GM12873 (cell line): ENCODE results near the gene CD9.

Experiments
- TF ChIP-seq, protein P1 (sequence below): IDR thresholded peaks from 2 replicates; pipeline ENCODE4 v1.5.1; 2012; ENCODE audit warnings: low read depth, mild to moderate bottlenecking, moderate library complexity, low read length, control low read depth; ENCODE audit not compliant: insufficient read depth; ENCODE audit errors: missing control alignments

The CD9 gene

DNA sequence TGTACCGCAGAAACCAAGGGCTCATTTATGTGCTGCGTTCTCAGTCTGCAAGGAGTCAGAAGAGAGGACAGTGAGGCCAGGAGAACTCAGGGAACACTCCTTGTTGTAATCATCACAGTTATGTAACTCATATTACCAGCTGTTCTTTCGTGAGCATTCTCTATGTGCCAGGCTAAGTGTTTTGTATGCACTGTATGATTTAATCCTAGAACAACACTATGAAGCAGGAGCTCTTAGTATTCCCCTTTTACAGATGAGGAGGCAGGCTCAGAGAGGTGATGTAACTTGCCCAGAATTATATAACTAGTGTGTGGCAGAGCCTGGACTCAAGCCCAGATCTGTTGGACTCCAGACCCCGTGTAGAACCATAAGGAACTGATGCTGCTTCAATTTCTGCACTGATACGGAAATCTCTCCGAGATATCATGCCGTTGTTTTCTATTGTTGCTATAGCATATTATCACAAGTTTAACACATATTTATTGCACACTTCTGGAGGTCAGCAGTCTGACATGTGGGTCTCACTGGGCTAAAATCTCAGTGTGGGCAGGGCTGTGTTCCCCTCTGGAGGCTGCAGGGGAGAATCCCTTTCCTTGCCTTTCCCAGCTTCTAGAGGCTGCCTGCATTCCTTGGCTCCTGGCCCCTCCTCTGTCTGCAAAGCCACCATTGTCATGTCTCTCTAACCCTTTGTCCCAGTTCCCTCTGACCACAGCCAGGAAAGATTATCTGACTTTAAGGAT lies 16.3 kb upstream of the CD9 start:
- TF ChIP-seq, protein P1, sequence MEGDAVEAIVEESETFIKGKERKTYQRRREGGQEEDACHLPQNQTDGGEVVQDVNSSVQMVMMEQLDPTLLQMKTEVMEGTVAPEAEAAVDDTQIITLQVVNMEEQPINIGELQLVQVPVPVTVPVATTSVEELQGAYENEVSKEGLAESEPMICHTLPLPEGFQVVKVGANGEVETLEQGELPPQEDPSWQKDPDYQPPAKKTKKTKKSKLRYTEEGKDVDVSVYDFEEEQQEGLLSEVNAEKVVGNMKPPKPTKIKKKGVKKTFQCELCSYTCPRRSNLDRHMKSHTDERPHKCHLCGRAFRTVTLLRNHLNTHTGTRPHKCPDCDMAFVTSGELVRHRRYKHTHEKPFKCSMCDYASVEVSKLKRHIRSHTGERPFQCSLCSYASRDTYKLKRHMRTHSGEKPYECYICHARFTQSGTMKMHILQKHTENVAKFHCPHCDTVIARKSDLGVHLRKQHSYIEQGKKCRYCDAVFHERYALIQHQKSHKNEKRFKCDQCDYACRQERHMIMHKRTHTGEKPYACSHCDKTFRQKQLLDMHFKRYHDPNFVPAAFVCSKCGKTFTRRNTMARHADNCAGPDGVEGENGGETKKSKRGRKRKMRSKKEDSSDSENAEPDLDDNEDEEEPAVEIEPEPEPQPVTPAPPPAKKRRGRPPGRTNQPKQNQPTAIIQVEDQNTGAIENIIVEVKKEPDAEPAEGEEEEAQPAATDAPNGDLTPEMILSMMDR = no peak

DNA sequence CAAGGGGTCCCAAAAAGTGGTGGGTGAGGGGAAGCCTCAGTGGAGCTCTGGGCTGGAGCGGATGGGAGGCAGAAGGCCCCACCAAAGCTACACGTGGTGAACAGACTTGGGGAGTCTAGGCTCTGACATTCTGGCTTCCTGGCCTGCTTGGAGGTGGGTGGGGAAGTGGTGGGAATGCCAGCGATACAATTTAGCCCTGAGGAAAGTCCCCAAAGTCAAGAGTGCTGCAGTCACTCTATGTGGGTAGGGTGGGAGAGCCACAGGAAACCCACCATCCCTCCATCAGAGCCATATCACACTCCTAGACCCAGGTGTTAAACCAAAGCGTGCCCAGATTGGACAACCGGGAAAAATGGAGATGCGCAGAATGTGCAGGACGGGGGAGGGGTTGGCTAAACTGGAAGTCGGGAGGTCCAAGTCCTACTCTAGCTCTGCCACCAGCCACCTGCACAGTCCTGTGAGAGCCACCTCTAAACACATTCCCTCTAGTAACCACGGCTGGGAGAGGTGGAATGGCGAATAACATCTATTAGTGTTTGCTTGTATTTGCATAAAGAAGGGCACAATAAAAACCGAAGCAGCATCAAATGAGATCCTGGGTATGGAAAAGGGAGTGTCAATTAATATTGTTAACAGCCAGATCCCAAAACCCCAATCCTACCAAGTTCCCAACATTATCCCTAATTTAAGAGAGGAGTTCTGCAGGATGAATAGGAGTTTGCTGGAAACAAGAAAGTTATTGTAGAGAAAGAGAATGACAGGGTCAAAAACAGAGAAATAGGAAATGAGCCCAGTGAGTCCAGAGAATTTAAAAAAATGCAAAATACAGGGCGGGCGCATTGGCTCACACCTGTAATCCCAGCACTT lies 14.0 kb upstream of the CD9 start:
- TF ChIP-seq, protein P1 = no peak

DNA sequence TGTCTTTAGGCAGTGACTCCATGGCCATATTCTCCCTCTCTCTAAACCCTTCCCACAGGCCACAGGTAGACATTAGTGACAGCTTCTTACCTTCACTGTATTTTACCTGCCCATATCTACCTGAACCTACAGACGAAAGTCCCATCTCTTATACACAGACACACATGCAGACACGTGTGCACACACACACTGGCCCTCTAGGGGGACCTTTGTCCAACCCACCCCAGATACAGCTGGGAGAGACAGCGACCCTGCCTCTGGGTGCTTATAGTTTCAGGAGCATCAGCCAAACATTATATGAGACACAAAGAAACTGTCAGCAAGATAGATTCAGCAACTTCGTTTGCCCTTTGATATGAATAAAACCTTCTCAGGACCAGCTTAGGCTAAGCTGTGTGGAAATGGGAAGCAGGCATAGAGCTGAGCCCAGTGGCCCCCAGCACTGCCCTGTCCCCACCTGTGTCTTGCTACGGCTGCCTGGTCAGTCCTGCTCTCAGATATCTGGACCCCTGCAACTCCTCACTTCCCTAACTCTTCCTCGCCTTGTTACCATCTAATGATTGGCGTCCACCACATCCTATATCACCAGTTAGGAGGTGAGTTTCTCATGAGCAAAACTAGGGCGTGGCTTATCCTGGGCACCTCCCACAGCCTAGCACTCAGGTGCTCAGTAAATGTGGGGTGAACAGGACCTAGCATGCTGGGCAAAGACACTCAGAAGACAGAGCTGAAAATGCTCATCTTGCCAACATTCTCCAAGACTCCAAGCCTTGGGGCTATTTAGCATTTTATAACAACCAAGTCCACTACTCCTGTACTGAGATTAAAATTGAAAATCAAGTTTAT lies 12.0 kb upstream of the CD9 start:
- TF ChIP-seq, protein P1 = no peak

DNA sequence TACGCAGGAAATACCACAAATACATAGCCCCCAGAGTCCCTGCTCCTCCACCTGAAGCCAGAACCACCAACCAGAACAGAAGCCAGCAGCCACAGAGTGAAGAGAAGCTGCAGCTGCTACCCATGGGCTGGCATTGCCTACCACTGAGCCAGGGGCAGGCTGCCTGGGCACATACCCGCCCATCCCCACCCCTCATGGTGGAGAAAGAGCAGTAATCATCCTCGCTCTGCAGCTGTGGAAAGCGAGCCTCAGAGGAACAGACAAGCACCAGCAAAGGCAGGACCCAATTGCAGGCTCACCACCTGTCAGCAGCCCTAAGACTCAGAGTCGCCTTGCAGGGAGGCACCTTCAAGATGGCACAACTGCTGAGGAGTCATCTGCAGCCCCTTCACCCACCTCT lies 11.2 kb upstream of the CD9 start:
- TF ChIP-seq, protein P1 = no peak

DNA sequence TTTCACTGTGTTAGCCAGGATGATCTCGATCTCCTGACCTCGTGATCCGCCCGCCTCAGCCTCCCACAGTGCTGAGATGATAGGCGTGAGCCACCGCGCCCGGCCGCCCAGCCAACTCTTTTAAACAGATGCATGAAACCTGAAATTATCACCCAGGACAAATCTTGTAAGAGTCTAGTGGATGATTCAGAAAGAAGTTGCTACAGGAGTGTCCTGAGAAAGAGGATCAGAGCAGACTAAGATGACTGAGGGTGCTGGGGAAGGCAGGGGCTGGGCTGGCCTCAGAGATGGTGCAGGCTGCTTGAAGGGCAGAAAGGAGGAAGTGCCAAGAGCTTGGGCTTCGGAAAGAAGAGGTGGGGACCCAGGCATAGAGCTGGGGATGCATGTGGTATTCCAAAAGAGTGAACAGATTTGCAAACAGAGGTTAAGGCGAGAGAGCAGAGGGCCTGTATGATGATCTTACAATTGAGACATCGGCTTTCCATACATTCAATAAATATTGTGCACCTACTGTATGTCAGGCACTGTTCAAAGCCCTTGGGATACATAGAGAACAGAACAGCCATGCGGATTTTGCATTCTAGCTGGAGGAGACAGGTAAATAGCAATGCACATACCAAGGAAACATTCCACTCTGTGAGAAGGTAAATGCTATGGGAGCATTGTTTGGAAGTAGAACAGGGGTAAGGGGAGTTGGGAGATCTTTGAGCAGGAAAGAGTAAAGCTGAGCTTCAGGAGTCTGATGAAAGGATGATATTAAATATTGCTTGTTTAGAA lies 7.4 kb upstream of the CD9 start:
- TF ChIP-seq, protein P1 = no peak

DNA sequence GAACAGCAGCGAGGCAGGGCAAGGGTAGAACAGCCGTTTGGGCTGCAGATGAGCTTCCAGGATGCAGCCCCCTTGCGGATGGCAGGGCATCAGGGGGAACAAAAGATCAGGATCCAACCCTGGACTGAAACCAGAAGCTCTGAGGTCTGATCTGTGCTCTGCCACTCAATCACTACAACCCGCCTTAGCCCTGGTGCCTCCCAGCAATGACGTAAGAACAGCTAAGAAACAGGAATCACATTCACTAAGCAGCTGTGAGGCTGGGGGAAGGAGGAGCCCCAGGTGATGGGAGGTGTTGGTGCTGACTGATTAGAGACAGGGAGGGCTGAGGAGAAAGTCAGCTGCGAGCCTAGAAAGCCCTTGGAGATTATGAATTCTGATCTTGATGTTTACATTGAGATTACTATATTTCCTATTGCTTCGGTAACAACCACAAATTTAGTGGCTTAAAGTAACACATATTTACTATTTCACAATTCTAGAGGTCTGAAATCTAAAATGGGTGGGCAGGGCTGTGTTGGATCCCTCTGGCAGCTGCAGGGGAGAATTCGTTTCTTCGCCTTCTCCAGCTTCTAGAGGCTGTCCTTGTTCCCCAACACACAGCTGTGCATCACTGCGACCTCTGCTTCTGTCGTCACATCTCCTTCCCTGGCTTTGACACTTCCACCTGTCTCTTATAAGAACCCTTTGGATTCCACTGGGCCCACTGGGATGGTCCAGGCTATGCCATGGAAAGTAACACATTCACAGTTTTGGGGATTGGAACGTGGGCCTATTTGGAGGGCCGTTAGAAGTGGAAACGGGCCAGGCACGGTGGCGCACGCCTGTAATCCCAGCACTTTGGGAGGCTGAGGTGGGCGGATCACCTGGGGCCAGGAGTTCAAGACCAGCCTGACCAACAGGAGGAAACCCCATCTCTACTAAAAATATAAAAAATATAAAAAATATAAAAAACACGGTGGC lies 6.1 kb upstream of the CD9 start:
- TF ChIP-seq, protein P1 = no peak
